OCI-LY1 (cell line): ENCODE data around the gene BMI1.

Experiments used
- H2AFZ ChIP-seq: fragments of 200-600 bp; sonication (generic), shearing (Covaris generic); 2 replicates; pipeline ENCODE4 v1.6.0; 2014; ENCODE audit warnings: antibody characterized with exemption, mild to moderate bottlenecking, low read length
- H3F3A ChIP-seq: fragments of 200-600 bp; sonication (generic), shearing (Covaris generic); 2 replicates; pipeline ENCODE4 v1.6.0; 2014; ENCODE audit warnings: mild to moderate bottlenecking, antibody characterized with exemption, low read length, moderate library complexity; ENCODE audit not compliant: insufficient read depth
- H3K27ac ChIP-seq: fragments of 200-600 bp; sonication (generic); 2 replicates; pipeline ENCODE4 v1.5.1; 2014; ENCODE audit warnings: low read length, mixed run types, mild to moderate bottlenecking, low read depth; ENCODE audit not compliant: poor library complexity, severe bottlenecking
- H3K27me3 ChIP-seq: fragments of 200-600 bp; sonication (generic); 2 replicates; pipeline ENCODE4 v1.6.0; 2014; ENCODE audit warnings: antibody characterized with exemption, mild to moderate bottlenecking, low read length, moderate library complexity; ENCODE audit not compliant: insufficient read depth
- H3K36me3 ChIP-seq: fragments of 200-600 bp; sonication (generic); 2 replicates; pipeline ENCODE4 v1.6.1; 2014; ENCODE audit warnings: mild to moderate bottlenecking, antibody characterized with exemption, low read length, moderate library complexity, mixed read lengths; ENCODE audit not compliant: insufficient read depth
- H3K4me1 ChIP-seq: fragments of 200-600 bp; sonication (generic); 2 replicates; pipeline ENCODE4 v1.5.1; 2014; ENCODE audit warnings: mild to moderate bottlenecking, low read length, moderate library complexity; ENCODE audit not compliant: insufficient read depth, severe bottlenecking
- H3K4me2 ChIP-seq: fragments of 200-600 bp; sonication (generic), shearing (Covaris generic); 2 replicates; pipeline ENCODE4 v1.6.1; 2014; ENCODE audit warnings: low read length
- H3K4me3 ChIP-seq: fragments of 200-600 bp; sonication (generic); 2 replicates; pipeline ENCODE4 v1.5.1; 2014; ENCODE audit warnings: low read length, low read depth, mild to moderate bottlenecking, mixed read lengths; ENCODE audit not compliant: poor library complexity, severe bottlenecking
- H3K79me2 ChIP-seq: fragments of 200-600 bp; shearing (Covaris generic); 2 replicates; pipeline ENCODE4 v1.6.1; 2016; ENCODE audit warnings: mixed run types, low read length, mixed read lengths; ENCODE audit not compliant: insufficient read depth
- H3K9ac ChIP-seq: fragments of 200-600 bp; sonication (generic), shearing (Covaris generic); 2 replicates; pipeline ENCODE4 v1.6.1; 2014; ENCODE audit warnings: mild to moderate bottlenecking, low read length, mixed read lengths
- H3K9me2 ChIP-seq: fragments of 200-600 bp; sonication (generic), shearing (Covaris generic); 2 replicates; pipeline ENCODE4 v1.6.1; 2014; ENCODE audit warnings: low read depth, mild to moderate bottlenecking, low read length, mixed read lengths
- H3K9me3 ChIP-seq: fragments of 200-600 bp; shearing (Covaris generic); 2 replicates; pipeline ENCODE4 v1.6.1; 2014; ENCODE audit warnings: low read length, mixed read lengths
- H4K20me1 ChIP-seq: fragments of 200-600 bp; sonication (generic), shearing (Covaris generic); 2 replicates; pipeline ENCODE4 v1.6.0; 2016; ENCODE audit warnings: mild to moderate bottlenecking, low read length; ENCODE audit not compliant: insufficient read depth
- EZH2 ChIP-seq: fragments of 200-600 bp; sonication (generic), shearing (Covaris generic); IDR thresholded peaks from 2 replicates; pipeline ENCODE4 v1.8.0; 2017; ENCODE audit warnings: borderline replicate concordance, mixed run types, mild to moderate bottlenecking, antibody characterized with exemption, low read length, moderate library complexity, mixed read lengths
- TF ChIP-seq, protein P1 (sequence below): fragments of 200-600 bp; sonication (generic), shearing (Covaris generic); IDR thresholded peaks from 2 replicates; pipeline ENCODE4 v1.5.1; 2017; ENCODE audit warnings: mild to moderate bottlenecking, antibody characterized with exemption, low read length, moderate library complexity, mixed read lengths

The BMI1 gene

GRCh38 chr10:22339761-22340328 is 18.9 kb downstream of the BMI1 start:
- Histone ChIP-seq H3K4me3 (peak overlapping the region; percentile 88), H4K20me1 (no peaks in the 10 kb centered on the region), H3K9ac (peak overlapping the region; percentile 85), H3K27me3 (peaks cover 6% of the 10 kb centered on the region), H3F3A (no peaks in the 10 kb centered on the region; the same call in 1 of the 2 replicates), H3K4me1 (peaks cover 26% of the 10 kb centered on the region), H3K9me2 (no peaks in the 10 kb centered on the region), H3K4me2 (peak overlapping the region; percentile 88), H3K27ac (no peak overlapping the region), H2AFZ (peak overlapping the region; percentile 45; the same call in 1 of the 2 replicates), H3K79me2 (no peaks in the 10 kb centered on the region), H3K36me3 (no peaks in the 10 kb centered on the region), H3K9me3 (no peaks in the 10 kb centered on the region)
- no peak for TF ChIP-seq EZH2
- TF ChIP-seq, protein P1, sequence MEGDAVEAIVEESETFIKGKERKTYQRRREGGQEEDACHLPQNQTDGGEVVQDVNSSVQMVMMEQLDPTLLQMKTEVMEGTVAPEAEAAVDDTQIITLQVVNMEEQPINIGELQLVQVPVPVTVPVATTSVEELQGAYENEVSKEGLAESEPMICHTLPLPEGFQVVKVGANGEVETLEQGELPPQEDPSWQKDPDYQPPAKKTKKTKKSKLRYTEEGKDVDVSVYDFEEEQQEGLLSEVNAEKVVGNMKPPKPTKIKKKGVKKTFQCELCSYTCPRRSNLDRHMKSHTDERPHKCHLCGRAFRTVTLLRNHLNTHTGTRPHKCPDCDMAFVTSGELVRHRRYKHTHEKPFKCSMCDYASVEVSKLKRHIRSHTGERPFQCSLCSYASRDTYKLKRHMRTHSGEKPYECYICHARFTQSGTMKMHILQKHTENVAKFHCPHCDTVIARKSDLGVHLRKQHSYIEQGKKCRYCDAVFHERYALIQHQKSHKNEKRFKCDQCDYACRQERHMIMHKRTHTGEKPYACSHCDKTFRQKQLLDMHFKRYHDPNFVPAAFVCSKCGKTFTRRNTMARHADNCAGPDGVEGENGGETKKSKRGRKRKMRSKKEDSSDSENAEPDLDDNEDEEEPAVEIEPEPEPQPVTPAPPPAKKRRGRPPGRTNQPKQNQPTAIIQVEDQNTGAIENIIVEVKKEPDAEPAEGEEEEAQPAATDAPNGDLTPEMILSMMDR = no peak

DNA sequence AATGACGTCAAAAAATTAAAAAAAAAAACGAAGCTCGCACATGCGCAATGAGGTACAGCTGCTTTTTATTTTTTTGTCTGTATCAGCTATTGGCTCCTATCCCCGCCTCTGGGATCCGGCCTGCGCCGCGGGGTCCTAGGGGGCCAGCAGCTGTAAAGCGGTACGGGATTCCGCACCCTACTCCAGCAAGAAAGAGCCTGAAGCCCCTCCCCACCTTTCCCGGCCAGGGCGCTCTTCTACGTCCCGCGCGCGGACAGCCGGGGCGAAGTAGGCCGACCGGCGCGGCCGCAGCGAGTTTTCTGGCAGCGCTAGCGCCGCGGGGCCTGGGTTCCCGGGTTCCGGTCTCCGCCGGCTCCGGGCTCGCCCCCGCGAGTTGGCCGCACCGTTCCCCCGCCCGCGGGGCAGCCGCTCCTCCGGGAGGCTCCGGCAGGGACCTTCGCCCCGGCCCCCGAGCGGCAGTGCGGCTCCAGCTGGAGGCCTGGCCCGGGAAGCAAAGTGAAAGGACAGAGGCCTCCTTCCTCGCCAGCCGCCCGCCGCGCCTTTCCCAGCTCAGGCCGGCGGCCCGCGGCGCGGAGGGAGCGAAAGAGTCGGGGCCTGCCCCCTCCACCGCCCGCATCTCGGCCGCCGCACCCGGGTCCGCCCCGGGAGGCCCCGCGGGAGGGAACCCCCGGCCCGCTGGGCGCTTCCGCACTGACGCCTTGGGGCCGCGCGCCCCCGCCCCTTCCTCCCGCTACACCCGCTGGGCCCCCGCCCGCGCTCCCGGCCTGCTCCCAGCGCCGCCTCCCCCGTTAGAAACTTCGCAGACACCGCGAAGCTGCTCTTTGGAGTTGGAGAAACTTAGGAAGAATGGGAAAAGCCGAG is 19.7 kb downstream of the BMI1 start:
- Histone ChIP-seq H3K9ac (peak overlapping the region; percentile 85), H2AFZ (peak overlapping the region; percentile 45), H3K4me2 (peak overlapping the region; percentile 88), H3K9me3 (no peaks in the 10 kb centered on the region), H3K4me1 (peaks cover 24% of the 10 kb centered on the region), H3K79me2 (no peaks in the 10 kb centered on the region), H3F3A (no peaks in the 10 kb centered on the region; the same call in 1 of the 2 replicates), H4K20me1 (no peaks in the 10 kb centered on the region), H3K9me2 (no peaks in the 10 kb centered on the region), H3K27ac (no peak overlapping the region), H3K27me3 (peaks cover 6% of the 10 kb centered on the region), H3K36me3 (no peaks in the 10 kb centered on the region), H3K4me3 (peak overlapping the region; percentile 88)
- TF ChIP-seq EZH2 = no peak
- TF ChIP-seq, protein P1 = no peak

GRCh38 chr10:22341190-22341925 is 20.5 kb downstream of the BMI1 start:
- TF ChIP-seq EZH2 = no peak
- TF ChIP-seq, protein P1 = no peak
- Histone ChIP-seq H3K79me2 (no peaks in the 10 kb centered on the region), H3K4me2 (peak overlapping the region; percentile 88), H3F3A (no peaks in the 10 kb centered on the region; the same call in 1 of the 2 replicates), H3K9ac (peak overlapping the region; percentile 85; the same call in 1 of the 2 replicates), H3K27ac (no peak overlapping the region), H2AFZ (no peak overlapping the region), H3K4me3 (peak overlapping the region; percentile 88), H4K20me1 (no peaks in the 10 kb centered on the region), H3K9me3 (no peaks in the 10 kb centered on the region), H3K36me3 (no peaks in the 10 kb centered on the region), H3K9me2 (no peaks in the 10 kb centered on the region), H3K27me3 (peaks cover 6% of the 10 kb centered on the region), H3K4me1 (peaks cover 16% of the 10 kb centered on the region)
